HepG2 (cell line): Measurements from ENCODE around the gene VPS37D. TPM values are rescaled to one million over a fixed set of nuclear protein-coding genes. Genes with fewer than 3 reads are reported as not detected.

ENCODE experiments used
- HMGXB3 ChIP-seq: sonication (generic); formaldehyde crosslinking; IDR thresholded peaks from 2 replicates; pipeline ENCODE4 v1.4.0; 2020; ENCODE audit warnings: missing genetic modification reagents, borderline replicate concordance
- ONECUT2 ChIP-seq: sonication (generic); formaldehyde crosslinking; IDR thresholded peaks from 2 replicates; pipeline ENCODE4 v1.4.0; 2020; ENCODE audit warnings: missing genetic modification reagents
- PRDM4 ChIP-seq: sonication (generic); formaldehyde crosslinking; IDR thresholded peaks from 2 replicates; pipeline ENCODE4 v1.9.0; 2021; ENCODE audit warnings: missing genetic modification reagents, borderline replicate concordance
- RXRB ChIP-seq: IDR thresholded peaks from 2 replicates; pipeline ENCODE4 v1.6.1; 2016; ENCODE audit warnings: borderline replicate concordance, missing genetic modification reagents, missing compliant biosample characterization
- SALL1 ChIP-seq: sonication (generic); formaldehyde crosslinking; IDR thresholded peaks from 2 replicates; pipeline ENCODE4 v1.8.0; 2022; ENCODE audit warnings: mild to moderate bottlenecking, missing genetic modification reagents
- SNAPC2 ChIP-seq: sonication (generic); formaldehyde crosslinking; IDR thresholded peaks from 2 replicates; pipeline ENCODE4 v1.8.1; 2022; ENCODE audit warnings: mild to moderate bottlenecking, missing genetic modification reagents
- ZNF260 ChIP-seq: sonication (generic); formaldehyde crosslinking; IDR thresholded peaks from 2 replicates; pipeline ENCODE4 v1.4.0; 2020; ENCODE audit warnings: missing genetic modification reagents, low read depth, mild to moderate bottlenecking, borderline replicate concordance
- ZNF274 ChIP-seq: sonication (generic); formaldehyde crosslinking; IDR thresholded peaks from 2 replicates; pipeline ENCODE4 v1.5.1; 2020; ENCODE audit warnings: mild to moderate bottlenecking, missing genetic modification reagents
- ZNF318 ChIP-seq: sonication (generic); formaldehyde crosslinking; IDR thresholded peaks from 2 replicates; pipeline ENCODE4 v1.4.0; 2020; ENCODE audit warnings: mild to moderate bottlenecking, missing genetic modification reagents
- ZNF510 ChIP-seq: sonication (generic); formaldehyde crosslinking; IDR thresholded peaks from 2 replicates; pipeline ENCODE4 v1.4.0; 2020; ENCODE audit warnings: low read depth, mild to moderate bottlenecking, missing genetic modification reagents
- ZNF607 ChIP-seq: sonication (generic); formaldehyde crosslinking; IDR thresholded peaks from 2 replicates; pipeline ENCODE4 v1.5.1; 2020; ENCODE audit warnings: missing genetic modification reagents, mild to moderate bottlenecking, borderline replicate concordance
- polyA plus RNA-seq, 8 experiments: library from polyadenylated mRNA; depleted of rRNA in 3 of 8; stranded (reverse) in 7 of 8; unstranded in 1 of 8; fragments of >200 nt; fragmentation: Illumina TruSeq in 4 of 8; extraction: Trizol in 4 of 8; gene quantifications; 2 replicates each; pipeline versions ENCODE4 v1.2.1 to v1.2.3, GENCODE V29; 2011 to 2016; ENCODE audit warnings: low read depth in 4 of 8, missing spikeins in 1 of 8, mixed read lengths in 1 of 8; ENCODE audit not compliant: insufficient read depth in 1 of 8
- total RNA-seq, 5 experiments: library from RNA; depleted of rRNA; stranded (reverse); fragments of >200 nt; fragmentation: Illumina TruSeq; extraction: Trizol; gene quantifications; 2 replicates each; pipeline ENCODE4 v1.2.3, GENCODE V29; 2016; ENCODE audit warnings: low read depth in 1 of 5

Gene VPS37D
- total and polyA plus RNA-seq, 2 of the 13 experiments (the other 11 are each of a cell fraction or from before 2014, with no cell fraction given) = 3.8 to 6.3 TPM

GRCh38 chr7:73652541-73652949 lies 15.1 kb upstream of the VPS37D start (continued):
- TF ChIP-seq HMGXB3 (CRISPR knock-in tag) (no peak), RXRB (CRISPR knock-in tag) (peak; percentile 39; the same call in 1 of the 2 replicates), ONECUT2 (CRISPR knock-in tag) (no peak), SNAPC2 (CRISPR knock-in tag) (no peak), PRDM4 (CRISPR knock-in tag) (no peak), ZNF510 (CRISPR knock-in tag) (no peak), ZNF607 (CRISPR knock-in tag) (no peak), ZNF274 (CRISPR knock-in tag) (no peak), SALL1 (CRISPR knock-in tag) (peak; percentile 48; the same call in 1 of the 2 replicates), ZNF260 (CRISPR knock-in tag) (no peak), ZNF318 (CRISPR knock-in tag) (no peak)
- TF ChIP-seq, all 625 proteins: peak for 19
